Measurements from ENCODE around the gene PPP1R12C.

Gene PPP1R12C

DNA sequence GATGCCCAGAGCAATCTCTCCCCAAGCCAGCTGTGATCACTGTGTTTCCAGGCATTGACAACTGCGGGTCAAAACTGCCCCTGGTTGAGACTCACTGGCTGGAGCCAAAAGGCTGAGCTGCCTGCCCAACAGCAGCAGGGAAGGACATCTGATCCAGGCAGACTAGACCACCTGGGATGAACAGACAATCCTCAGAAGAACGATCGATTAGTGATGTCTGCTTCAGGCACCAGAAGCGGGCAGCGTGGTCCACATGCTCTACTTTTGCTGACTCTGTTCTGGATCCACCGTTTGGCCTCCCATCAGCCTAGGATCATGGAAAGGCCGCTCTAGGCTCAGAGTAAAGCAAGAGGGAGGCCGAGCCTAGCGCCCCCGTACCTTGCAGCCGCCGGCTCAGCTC is 69.5 kb downstream of the PPP1R12C start:
- no peaks in the 10 kb centered on the region for H3K27me3 Mint-ChIP-seq (ENCODE audit: low read depth, poor library complexity)
- H3K4me3 Mint-ChIP-seq, result no peak overlapping the region
- no peak overlapping the region for H3K27ac Mint-ChIP-seq
- no peak for TF ChIP-seq CTCF (IDR thresholded peaks at IDR 0.05)
- no peak for DNase-seq
- H3K4me1 Mint-ChIP-seq, result no peaks in the 10 kb centered on the region
- H3K9me3 Mint-ChIP-seq, result no peaks in the 10 kb centered on the region
- H3K36me3 Mint-ChIP-seq (ENCODE audit: low read depth), result peaks cover 30% of the 10 kb centered on the region

GRCh38 chr19:55046975-55047622 is 70.3 kb downstream of the PPP1R12C start:
- Mint-ChIP-seq H3K36me3 (ENCODE audit: low read depth) (peaks cover 25% of the 10 kb centered on the region), H3K4me3 (no peak overlapping the region), H3K27ac (no peak overlapping the region), H3K9me3 (no peaks in the 10 kb centered on the region), H3K27me3 (ENCODE audit: low read depth, poor library complexity) (no peaks in the 10 kb centered on the region), H3K4me1 (no peaks in the 10 kb centered on the region)
- TF ChIP-seq CTCF (IDR thresholded peaks at IDR 0.05), result no peak
- DNase-seq, result no peak

DNA sequence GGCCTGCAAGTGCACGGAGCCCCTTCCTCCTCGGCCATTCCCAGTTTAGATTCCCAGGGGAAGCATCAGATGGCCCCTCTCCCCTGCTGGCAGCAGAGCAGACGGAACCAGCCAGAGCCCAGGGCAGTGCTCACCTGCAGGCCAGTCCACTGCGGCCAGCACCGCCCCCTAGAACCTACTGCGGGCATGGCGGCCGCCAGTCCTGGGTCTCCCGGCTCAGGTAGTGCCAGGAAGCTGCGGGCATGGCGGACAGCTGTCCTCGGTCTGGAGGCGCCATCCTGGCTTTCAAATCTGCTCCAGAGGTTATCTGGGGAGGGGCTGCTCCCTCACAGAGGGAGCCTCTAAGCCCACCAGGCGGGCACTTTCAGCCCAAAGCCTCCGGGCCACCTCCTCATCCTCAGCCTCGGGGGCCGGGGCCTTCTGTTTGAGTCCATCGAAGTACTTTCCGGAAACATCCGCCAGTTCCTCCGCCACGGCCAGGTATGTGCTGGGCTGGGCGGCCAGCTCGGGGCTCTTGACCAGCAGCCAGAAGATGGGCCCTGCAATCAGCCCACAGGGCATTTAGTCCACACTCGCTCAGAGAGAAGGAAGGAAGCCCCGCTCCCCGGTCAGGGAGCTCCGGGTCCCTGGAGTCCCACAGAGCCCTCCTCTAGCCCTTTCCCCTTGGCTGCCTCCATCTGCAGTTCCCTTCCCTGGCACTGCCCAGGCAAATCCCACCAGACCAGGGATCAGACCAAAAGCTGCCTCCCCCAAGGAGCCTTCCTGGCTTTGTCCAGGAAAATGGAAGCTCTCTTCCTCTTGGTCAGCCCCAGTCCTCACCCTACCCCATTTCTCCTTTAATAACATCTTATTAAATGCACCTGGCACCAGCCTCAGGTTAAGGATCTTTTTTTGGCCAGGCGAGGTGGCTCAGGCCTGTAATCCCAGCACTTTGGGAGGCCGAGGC is 72.4 kb downstream of the PPP1R12C start:
- Mint-ChIP-seq H3K4me3 (no peak overlapping the region), H3K9me3 (no peaks in the 10 kb centered on the region), H3K36me3 (ENCODE audit: low read depth) (peaks cover 15% of the 10 kb centered on the region), H3K4me1 (no peaks in the 10 kb centered on the region), H3K27ac (no peak overlapping the region), H3K27me3 (ENCODE audit: low read depth, poor library complexity) (no peaks in the 10 kb centered on the region)
- no peak for TF ChIP-seq CTCF (IDR thresholded peaks at IDR 0.05)
- DNase-seq, result no peak

DNA sequence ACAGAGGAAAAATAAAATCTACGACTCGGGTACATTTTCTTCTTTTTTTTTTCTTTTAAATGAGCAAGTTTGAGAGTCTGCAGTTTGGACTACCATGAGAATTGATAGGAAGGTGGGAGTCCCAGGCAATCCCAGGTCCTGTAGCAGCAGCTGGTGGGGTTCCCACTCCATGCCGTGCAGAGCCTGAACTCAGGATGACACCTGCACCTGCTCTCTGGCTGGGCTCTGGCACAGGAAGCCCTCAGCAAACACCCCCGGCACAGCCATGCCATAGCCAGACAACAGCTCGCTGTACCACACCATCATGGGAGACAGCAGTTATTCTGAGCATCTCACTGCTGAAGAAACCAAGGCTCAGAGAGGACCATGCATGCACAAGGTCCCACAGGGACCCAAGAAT is 73.2 kb downstream of the PPP1R12C start:
- Mint-ChIP-seq H3K27me3 (ENCODE audit: low read depth, poor library complexity) (no peaks in the 10 kb centered on the region), H3K36me3 (ENCODE audit: low read depth) (peaks cover 19% of the 10 kb centered on the region), H3K4me1 (no peaks in the 10 kb centered on the region)

GRCh38 chr19:55042688-55043087 is 74.7 kb downstream of the PPP1R12C start:
- DNase-seq, result no peak
- Mint-ChIP-seq H3K4me1 (no peaks in the 10 kb centered on the region), H3K36me3 (ENCODE audit: low read depth) (peaks cover 6% of the 10 kb centered on the region), H3K4me3 (no peak overlapping the region), H3K27ac (no peak overlapping the region), H3K9me3 (peaks cover 4% of the 10 kb centered on the region), H3K27me3 (ENCODE audit: low read depth, poor library complexity) (no peaks in the 10 kb centered on the region)
- TF ChIP-seq CTCF (IDR thresholded peaks at IDR 0.05), result no peak

More for the DNA sequence above, 73.2 kb downstream of the PPP1R12C start:
- Mint-ChIP-seq H3K4me3 (no peak overlapping the region), H3K9me3 (peaks cover 4% of the 10 kb centered on the region), H3K27ac (no peak overlapping the region)
- DNase-seq, result no peak
- no peak for TF ChIP-seq CTCF (IDR thresholded peaks at IDR 0.05)
